GM12891 (cell line): ENCODE measurements around the gene IGF1R.

ENCODE experiments used
- PAX5 ChIP-seq: IDR thresholded peaks from 2 replicates; pipeline ENCODE4 v1.6.1; 2011; ENCODE audit warnings: low read length, moderate library complexity, mild to moderate bottlenecking; ENCODE audit not compliant: insufficient read depth, severe bottlenecking
- POLR2A ChIP-seq: IDR thresholded peaks from 2 replicates; pipeline ENCODE4 v1.6.1; 2011; ENCODE audit warnings: low read depth, low read length, control low read depth
- POLR2AphosphoS5 ChIP-seq: IDR thresholded peaks from 2 replicates; pipeline ENCODE4 v1.6.1; 2011; ENCODE audit warnings: low read depth, low read length, control low read depth
- POU2F2 ChIP-seq: IDR thresholded peaks from 2 replicates; pipeline ENCODE4 v1.6.1; 2011; ENCODE audit warnings: low read depth, mild to moderate bottlenecking, control low read depth, low read length, moderate library complexity
- SPI1 ChIP-seq: IDR thresholded peaks from 2 replicates; pipeline ENCODE4 v1.6.1; 2011; ENCODE audit warnings: low read depth, low read length, control low read depth
- TAF1 ChIP-seq: IDR thresholded peaks from 2 replicates; pipeline ENCODE4 v1.6.1; 2011; ENCODE audit warnings: low read depth, low read length, control low read depth

DNA sequence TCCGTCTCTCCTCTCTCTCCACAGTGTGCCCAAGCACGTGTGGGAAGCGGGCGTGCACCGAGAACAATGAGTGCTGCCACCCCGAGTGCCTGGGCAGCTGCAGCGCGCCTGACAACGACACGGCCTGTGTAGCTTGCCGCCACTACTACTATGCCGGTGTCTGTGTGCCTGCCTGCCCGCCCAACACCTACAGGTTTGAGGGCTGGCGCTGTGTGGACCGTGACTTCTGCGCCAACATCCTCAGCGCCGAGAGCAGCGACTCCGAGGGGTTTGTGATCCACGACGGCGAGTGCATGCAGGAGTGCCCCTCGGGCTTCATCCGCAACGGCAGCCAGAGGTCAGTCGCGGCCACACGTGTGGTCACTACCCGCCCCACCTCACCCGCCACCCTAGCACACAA lies 243.0 kb downstream of the IGF1R start:
- TF ChIP-seq TAF1 (no peak), POLR2A (no peak), POLR2AphosphoS5 (no peak), SPI1 (no peak), PAX5 (no peak), POU2F2 (no peak)
